Loucy (cell line): ENCODE measurements around the gene STRN.
A peak's percentile ranks its signal among the peaks of the same experiment; 100 is the strongest.

ENCODE experiments used
- CTCF ChIP-seq: fragments of 200-600 bp; sonication (generic); conservative IDR thresholded peaks from 2 replicates; pipeline ENCODE4 v1.5.1; 2014; ENCODE audit warnings: mild to moderate bottlenecking, antibody characterized with exemption, low read length
- EZH2phosphoT487 ChIP-seq: fragments of 200-600 bp; IDR thresholded peaks from 2 replicates; pipeline ENCODE4 v1.6.1; 2018; ENCODE audit warnings: antibody characterized with exemption, mild to moderate bottlenecking, moderate library complexity, borderline replicate concordance

DNA sequence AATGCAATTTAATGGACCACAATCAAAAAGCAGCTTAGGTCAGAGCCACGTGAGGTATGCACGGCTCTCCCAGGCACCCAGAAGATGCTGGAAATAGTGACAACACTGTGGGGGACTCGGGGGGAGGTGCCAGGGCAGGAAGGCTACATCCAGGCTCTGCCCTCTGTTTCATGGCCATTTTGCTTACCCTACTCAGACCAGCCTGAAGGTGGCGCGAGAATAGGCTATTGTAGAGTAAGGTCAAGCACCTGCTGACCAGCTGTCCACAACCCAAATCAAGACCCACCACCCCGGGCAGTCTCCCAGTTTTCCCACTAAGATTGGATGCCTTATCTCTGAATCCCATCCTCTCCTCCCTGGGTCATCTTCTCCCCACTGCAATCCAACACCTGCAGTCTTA is 154.1 kb downstream of the STRN start:
- no peak for TF ChIP-seq EZH2phosphoT487
- TF ChIP-seq CTCF, result peak; percentile 38; the same call in 1 of the 2 replicates
